ENCODE results near the gene DNAJC6.
"Not testable (repeated sequence)": the region's sequence is repeated elsewhere in the genome, so short reads cannot be mapped to it uniquely, and the experiment has no call there.

The DNAJC6 gene

DNA sequence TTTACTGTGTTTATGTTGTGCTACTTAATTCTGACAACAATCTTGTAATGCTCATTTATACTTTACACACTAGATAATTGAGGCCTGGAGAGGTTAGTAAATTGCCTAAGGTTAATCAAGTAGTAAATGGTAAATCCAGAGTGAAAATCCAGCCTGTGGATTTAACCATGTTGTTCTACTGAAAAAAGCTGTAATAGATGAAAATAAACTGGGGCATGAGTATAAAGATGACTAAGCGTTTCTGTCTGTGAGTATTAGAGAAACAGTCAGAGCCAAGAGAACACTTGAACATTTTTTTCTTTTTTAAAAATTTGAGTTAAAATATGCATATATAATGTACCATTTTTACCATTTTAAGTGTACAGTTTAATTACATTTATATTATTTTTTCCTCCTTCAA lies 63.2 kb downstream of the DNAJC6 start:
- no peak overlapping the region for H3K4me3 ChIP-seq (ENCODE audit: low read length)
- no peaks in the 10 kb centered on the region for H3F3A ChIP-seq (ENCODE audit: control insufficient read depth, insufficient read depth)
- H3K9me3 ChIP-seq (ENCODE audit: control insufficient read depth, insufficient read depth, low read length), result no peaks in the 10 kb centered on the region
- no peaks in the 10 kb centered on the region for H3K27me3 ChIP-seq (ENCODE audit: control insufficient read depth, low read length)
- H3K4me1 ChIP-seq (ENCODE audit: control insufficient read depth, low read length), result no peaks in the 10 kb centered on the region
- no peaks in the 10 kb centered on the region for H3K36me3 ChIP-seq (ENCODE audit: control insufficient read depth, low read length)
- no peak overlapping the region for H3K27ac ChIP-seq (ENCODE audit: low read depth, low read length)
- TF ChIP-seq, protein P1, sequence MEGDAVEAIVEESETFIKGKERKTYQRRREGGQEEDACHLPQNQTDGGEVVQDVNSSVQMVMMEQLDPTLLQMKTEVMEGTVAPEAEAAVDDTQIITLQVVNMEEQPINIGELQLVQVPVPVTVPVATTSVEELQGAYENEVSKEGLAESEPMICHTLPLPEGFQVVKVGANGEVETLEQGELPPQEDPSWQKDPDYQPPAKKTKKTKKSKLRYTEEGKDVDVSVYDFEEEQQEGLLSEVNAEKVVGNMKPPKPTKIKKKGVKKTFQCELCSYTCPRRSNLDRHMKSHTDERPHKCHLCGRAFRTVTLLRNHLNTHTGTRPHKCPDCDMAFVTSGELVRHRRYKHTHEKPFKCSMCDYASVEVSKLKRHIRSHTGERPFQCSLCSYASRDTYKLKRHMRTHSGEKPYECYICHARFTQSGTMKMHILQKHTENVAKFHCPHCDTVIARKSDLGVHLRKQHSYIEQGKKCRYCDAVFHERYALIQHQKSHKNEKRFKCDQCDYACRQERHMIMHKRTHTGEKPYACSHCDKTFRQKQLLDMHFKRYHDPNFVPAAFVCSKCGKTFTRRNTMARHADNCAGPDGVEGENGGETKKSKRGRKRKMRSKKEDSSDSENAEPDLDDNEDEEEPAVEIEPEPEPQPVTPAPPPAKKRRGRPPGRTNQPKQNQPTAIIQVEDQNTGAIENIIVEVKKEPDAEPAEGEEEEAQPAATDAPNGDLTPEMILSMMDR (IDR thresholded peaks at IDR 0.05; ENCODE audit: low read depth, low read length, poor library complexity, severe bottlenecking), result no peak
- no peaks in the 10 kb centered on the region for H3K9me2 ChIP-seq (replicated peaks; ENCODE audit: control insufficient read depth, low read length)
- no peaks in the 10 kb centered on the region for H4K20me1 ChIP-seq (ENCODE audit: control insufficient read depth, insufficient read depth, low read depth, low read length)
- no peak overlapping the region for H3K4me2 ChIP-seq (ENCODE audit: low read length)
- H3K79me2 ChIP-seq (ENCODE audit: control insufficient read depth, low read length), result no peaks in the 10 kb centered on the region

DNA sequence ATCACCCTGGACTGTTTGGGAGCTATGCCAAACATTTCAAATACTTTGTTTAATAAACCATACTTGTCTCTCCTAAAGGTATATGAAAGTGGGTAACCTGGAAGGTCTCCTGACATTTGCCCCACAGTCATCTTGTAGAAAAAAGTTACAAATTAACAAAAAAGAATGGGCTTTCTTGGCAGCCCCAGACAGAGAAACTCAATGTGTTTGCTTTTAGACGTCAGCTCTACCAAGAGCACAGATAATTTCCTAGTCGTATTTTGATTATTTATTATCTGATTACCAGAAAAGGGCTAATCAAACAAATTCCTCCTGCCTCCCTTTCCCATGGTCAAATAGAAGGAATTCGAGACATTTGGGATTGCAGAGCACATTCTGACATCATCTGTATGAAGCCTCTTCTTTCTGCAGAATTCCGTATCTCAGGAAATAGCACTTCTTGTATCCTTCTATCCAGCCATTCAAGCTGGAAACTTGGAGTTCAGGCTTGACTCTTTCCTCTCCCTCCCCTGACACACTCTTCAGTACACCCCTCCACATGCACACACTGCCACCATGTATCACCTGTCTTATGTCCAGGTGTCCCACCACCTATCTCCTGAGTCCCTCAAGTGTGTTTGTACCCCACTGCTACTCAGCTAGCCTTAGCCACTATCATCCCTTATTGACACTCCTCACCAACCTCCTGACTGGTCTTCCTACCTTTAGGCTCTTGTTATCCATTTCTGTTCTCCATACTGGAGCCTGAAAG lies 68.3 kb downstream of the DNAJC6 start:
- no peaks in the 10 kb centered on the region for H3F3A ChIP-seq (ENCODE audit: control insufficient read depth, insufficient read depth)
- no peak overlapping the region for H3K4me2 ChIP-seq (ENCODE audit: low read length)
- H3K27ac ChIP-seq (ENCODE audit: low read depth, low read length), result no peak overlapping the region
- H3K36me3 ChIP-seq (ENCODE audit: control insufficient read depth, low read length), result no peaks in the 10 kb centered on the region
- H3K79me2 ChIP-seq (ENCODE audit: control insufficient read depth, low read length), result no peaks in the 10 kb centered on the region
- H3K9me3 ChIP-seq (ENCODE audit: control insufficient read depth, insufficient read depth, low read length), result no peaks in the 10 kb centered on the region
- no peak overlapping the region for H3K4me3 ChIP-seq (ENCODE audit: low read length)
- H3K4me1 ChIP-seq (ENCODE audit: control insufficient read depth, low read length), result no peaks in the 10 kb centered on the region
- H3K9me2 ChIP-seq (replicated peaks; ENCODE audit: control insufficient read depth, low read length), result no peaks in the 10 kb centered on the region
- TF ChIP-seq EZH2phosphoT487 (IDR thresholded peaks at IDR 0.05; ENCODE audit: borderline replicate concordance, low read length), result no peak
- TF ChIP-seq, protein P1 (IDR thresholded peaks at IDR 0.05; ENCODE audit: low read depth, low read length, poor library complexity, severe bottlenecking), result no peak
- no peaks in the 10 kb centered on the region for H4K20me1 ChIP-seq (ENCODE audit: control insufficient read depth, insufficient read depth, low read depth, low read length)
- H3K27me3 ChIP-seq (ENCODE audit: control insufficient read depth, low read length), result no peaks in the 10 kb centered on the region

DNA sequence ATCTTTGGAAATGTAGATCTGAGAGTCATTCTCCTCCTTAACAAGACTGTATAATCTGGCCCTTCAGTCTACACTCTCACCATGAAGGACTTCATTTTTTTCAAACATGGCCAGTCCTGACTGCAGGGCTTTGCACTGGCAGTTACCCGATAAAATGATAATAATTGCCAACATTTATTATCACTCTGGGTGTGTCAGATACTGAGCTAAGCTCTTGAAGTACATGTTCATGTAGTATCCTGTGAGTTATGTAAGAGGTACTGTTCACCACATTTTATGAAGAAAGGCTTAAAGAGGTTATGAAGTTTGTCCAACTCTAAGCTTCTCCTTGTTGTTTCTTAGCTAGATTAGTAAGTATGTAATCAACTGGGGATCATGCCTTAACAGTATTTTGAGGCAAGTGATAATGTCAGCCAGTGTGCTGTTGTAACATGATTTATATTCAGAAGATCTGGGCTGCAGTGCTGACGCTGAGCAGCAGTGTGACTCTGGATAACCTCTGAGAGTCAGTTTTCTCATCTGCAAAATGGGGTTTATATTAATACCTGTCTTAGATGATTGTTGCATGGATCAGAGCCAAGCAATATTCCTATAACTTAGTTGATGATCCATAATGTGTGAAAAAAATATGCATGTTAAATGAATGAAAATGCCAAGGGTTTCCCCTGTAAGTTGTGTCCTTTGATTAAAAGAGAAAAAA lies 69.1 kb downstream of the DNAJC6 start:
- H3K4me3 ChIP-seq (ENCODE audit: low read length), result no peak overlapping the region
- TF ChIP-seq EZH2phosphoT487 (IDR thresholded peaks at IDR 0.05; ENCODE audit: borderline replicate concordance, low read length), result no peak
- TF ChIP-seq, protein P1 (IDR thresholded peaks at IDR 0.05; ENCODE audit: low read depth, low read length, poor library complexity, severe bottlenecking), result no peak
- H3K27me3 ChIP-seq (ENCODE audit: control insufficient read depth, low read length), result no peaks in the 10 kb centered on the region
- H3K4me1 ChIP-seq (ENCODE audit: control insufficient read depth, low read length), result no peaks in the 10 kb centered on the region
- H3K36me3 ChIP-seq (ENCODE audit: control insufficient read depth, low read length), result no peaks in the 10 kb centered on the region
- no peaks in the 10 kb centered on the region for H3F3A ChIP-seq (ENCODE audit: control insufficient read depth, insufficient read depth)
- H3K9me3 ChIP-seq (ENCODE audit: control insufficient read depth, insufficient read depth, low read length), result no peaks in the 10 kb centered on the region
- no peaks in the 10 kb centered on the region for H4K20me1 ChIP-seq (ENCODE audit: control insufficient read depth, insufficient read depth, low read depth, low read length)
- H3K27ac ChIP-seq (ENCODE audit: low read depth, low read length), result no peak overlapping the region
- H3K79me2 ChIP-seq (ENCODE audit: control insufficient read depth, low read length), result no peaks in the 10 kb centered on the region
- H3K9me2 ChIP-seq (replicated peaks; ENCODE audit: control insufficient read depth, low read length), result no peaks in the 10 kb centered on the region
- no peak overlapping the region for H3K4me2 ChIP-seq (ENCODE audit: low read length)

DNA sequence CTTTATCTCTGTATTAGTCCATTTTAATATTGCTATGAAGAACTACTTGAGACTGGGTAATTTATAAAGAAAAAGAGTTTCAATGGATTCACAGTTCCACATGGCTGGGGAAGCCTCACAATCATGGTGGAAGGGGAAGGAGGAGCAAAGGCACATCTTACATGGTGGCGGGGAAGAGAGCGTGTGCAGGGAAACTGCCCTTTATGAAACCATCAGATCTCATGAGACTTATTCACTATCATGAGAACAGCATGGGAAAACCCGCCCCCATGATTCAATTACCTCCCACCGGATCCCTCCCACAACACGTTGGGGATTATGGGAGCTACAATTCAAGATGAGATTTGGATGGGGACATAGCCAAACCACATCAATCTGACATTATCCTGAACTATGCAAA lies 75.1 kb downstream of the DNAJC6 start:
- not testable (repeated sequence) for H3K36me3 ChIP-seq (ENCODE audit: control insufficient read depth, low read length); H3K4me3 ChIP-seq (ENCODE audit: low read length); H3F3A ChIP-seq (ENCODE audit: control insufficient read depth, insufficient read depth); H3K79me2 ChIP-seq (ENCODE audit: control insufficient read depth, low read length); H3K4me2 ChIP-seq (ENCODE audit: low read length); H3K9me2 ChIP-seq (replicated peaks; ENCODE audit: control insufficient read depth, low read length); H4K20me1 ChIP-seq (ENCODE audit: control insufficient read depth, insufficient read depth, low read depth, low read length); H3K27ac ChIP-seq (ENCODE audit: low read depth, low read length); H3K4me1 ChIP-seq (ENCODE audit: control insufficient read depth, low read length); H3K9me3 ChIP-seq (ENCODE audit: control insufficient read depth, insufficient read depth, low read length); H3K27me3 ChIP-seq (ENCODE audit: control insufficient read depth, low read length)
